NB4 (cell line): ENCODE measurements around the gene RAB4B.

Source experiments
- CTCF ChIP-seq: IDR thresholded peaks from one replicate; pipeline ENCODE4 v1.5.1; 2012; ENCODE audit warnings: low read depth, low read length
- TF ChIP-seq, protein P1 (sequence below): IDR thresholded peaks from 2 replicates; pipeline ENCODE4 v1.6.1; 2011; ENCODE audit warnings: low read depth, low read length

- no peak for TF ChIP-seq CTCF
- TF ChIP-seq, protein P1, sequence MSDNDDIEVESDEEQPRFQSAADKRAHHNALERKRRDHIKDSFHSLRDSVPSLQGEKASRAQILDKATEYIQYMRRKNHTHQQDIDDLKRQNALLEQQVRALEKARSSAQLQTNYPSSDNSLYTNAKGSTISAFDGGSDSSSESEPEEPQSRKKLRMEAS, result no peak
Observed at GRCh38 chr19:40829205-40829604, 51.2 kb downstream of the RAB4B start.
